Neuronal stem cell (in vitro differentiated cells): Measurements from ENCODE around the gene CLDN9.
"Not testable (repeated sequence)": the region's sequence is repeated elsewhere in the genome, so short reads cannot be mapped to it uniquely, and the experiment has no call there.

Experiments
- DNase-seq: peaks from one replicate; pipeline ENCODE4 v3.0.0-alpha.2; 2013; ENCODE audit warnings: low spot score
- H2AFZ ChIP-seq: one replicate; pipeline ENCODE4 v1.6.1; 2013; ENCODE audit warnings: mild to moderate bottlenecking, low read length, inconsistent platforms
- H2AK5ac ChIP-seq: 2 replicates; pipeline ENCODE4 v1.6.1; 2013; ENCODE audit warnings: low read depth, mild to moderate bottlenecking, inconsistent platforms, low read length, moderate library complexity, mixed read lengths
- H2BK120ac ChIP-seq: 2 replicates; pipeline ENCODE4 v1.6.1; 2013; ENCODE audit warnings: low read depth, mild to moderate bottlenecking, inconsistent platforms, low read length, moderate library complexity, mixed read lengths
- H2BK12ac ChIP-seq: one replicate; pipeline ENCODE4 v1.6.1; 2013; ENCODE audit warnings: low read length, inconsistent platforms
- H2BK15ac ChIP-seq: 2 replicates; pipeline ENCODE4 v1.6.1; 2013; ENCODE audit warnings: mild to moderate bottlenecking, low read length, inconsistent platforms, mixed read lengths
- H2BK5ac ChIP-seq: one replicate; pipeline ENCODE4 v1.6.1; 2013; ENCODE audit warnings: inconsistent platforms, mild to moderate bottlenecking, low read length, moderate library complexity
- H3K14ac ChIP-seq: one replicate; pipeline ENCODE4 v1.6.1; 2013; ENCODE audit warnings: low read length, inconsistent platforms
- H3K18ac ChIP-seq: 2 replicates; pipeline ENCODE4 v1.6.1; 2013; ENCODE audit warnings: low read length, inconsistent platforms
- H3K23ac ChIP-seq: 2 replicates; pipeline ENCODE4 v1.6.1; 2013; ENCODE audit warnings: low read depth, mild to moderate bottlenecking, mixed read lengths, low read length, inconsistent platforms; ENCODE audit not compliant: poor library complexity
- H3K27ac ChIP-seq: replicated peaks from 3 replicates; pipeline ENCODE4 v1.5.1; 2013; ENCODE audit warnings: low read length, inconsistent platforms
- H3K27me3 ChIP-seq, 3 experiments: 2 replicates each; pipeline ENCODE4 v1.6.1; 2013; ENCODE audit warnings: low read length in 3 of 3, mild to moderate bottlenecking in 2 of 3, inconsistent platforms in 1 of 3, low read depth in 1 of 3, mixed read lengths in 1 of 3, moderate library complexity in 1 of 3; ENCODE audit not compliant: control insufficient read depth in 3 of 3, insufficient read depth in 3 of 3
- H3K36me3 ChIP-seq, 2 donors: replicated peaks in 1 of 2; 2 replicates each; pipeline ENCODE4 v1.6.1; 2013; ENCODE audit warnings: low read length in 2 of 2; ENCODE audit not compliant: control insufficient read depth in 2 of 2, insufficient read depth in 2 of 2
- H3K4ac ChIP-seq: 2 replicates; pipeline ENCODE4 v1.6.1; 2013; ENCODE audit warnings: inconsistent platforms, mild to moderate bottlenecking, low read length, moderate library complexity
- H3K4me1 ChIP-seq, 2 donors: 1 replicate in 1 of 2; 2 replicates in 1 of 2; pipeline ENCODE4 v1.6.1; 2013; ENCODE audit warnings: low read length in 2 of 2, low read depth in 1 of 2; ENCODE audit not compliant: control insufficient read depth in 2 of 2, insufficient read depth in 1 of 2
- H3K4me2 ChIP-seq: one replicate; pipeline ENCODE4 v1.6.1; 2013; ENCODE audit warnings: mild to moderate bottlenecking, low read length, inconsistent platforms; ENCODE audit not compliant: insufficient read depth, poor library complexity, severe bottlenecking
- H3K4me3 ChIP-seq, 2 donors: 2 replicates each; pipeline ENCODE4 v1.5.1; 2013; ENCODE audit warnings: low read length in 2 of 2, mild to moderate bottlenecking in 2 of 2, inconsistent platforms in 1 of 2, moderate library complexity in 1 of 2
- H3K79me1 ChIP-seq: one replicate; pipeline ENCODE4 v1.6.1; 2013; ENCODE audit warnings: low read depth, mild to moderate bottlenecking, inconsistent platforms, low read length, moderate library complexity
- H3K9ac ChIP-seq: one replicate; pipeline ENCODE4 v1.6.1; 2013; ENCODE audit warnings: mild to moderate bottlenecking, low read depth, low read length, inconsistent platforms; ENCODE audit not compliant: poor library complexity
- H3K9me3 ChIP-seq, 2 donors: replicated peaks in 1 of 2; 2 replicates each; pipeline versions ENCODE3 to v1.6.1; 2013; ENCODE audit warnings: low read length in 2 of 2, mild to moderate bottlenecking in 2 of 2, inconsistent platforms in 1 of 2, low read depth in 1 of 2, mixed read lengths in 1 of 2, moderate library complexity in 1 of 2; ENCODE audit not compliant: control insufficient read depth in 2 of 2, insufficient read depth in 1 of 2
- H4K8ac ChIP-seq: one replicate; pipeline ENCODE4 v1.6.1; 2013; ENCODE audit warnings: low read depth, mild to moderate bottlenecking, inconsistent platforms, low read length, moderate library complexity
- H4K91ac ChIP-seq: one replicate; pipeline ENCODE4 v1.6.1; 2013; ENCODE audit warnings: low read length, low read depth, mild to moderate bottlenecking, inconsistent platforms; ENCODE audit not compliant: poor library complexity
- WGBS, 2 donors: extraction: QIAGEN DNeasy Blood & Tissue Kit; methylation state at CpG; one replicate each; pipeline ENCODE4 v1.1.7; 2013; ENCODE audit warnings: missing lambda C conversion rate in 2 of 2, mixed read lengths in 1 of 2; ENCODE audit not compliant: insufficient read length in 2 of 2, insufficient replicate concordance in 1 of 2; ENCODE audit errors: extremely low coverage in 2 of 2; 5-methylcytosine and 5-hydroxymethylcytosine counted together

The CLDN9 gene

GRCh38 chr16:3051009-3051408 lies 38.3 kb downstream of the CLDN9 start:
- Histone ChIP-seq H3K14ac (no peak overlapping the region), H2BK120ac (peak overlapping the region; percentile 87), H3K9ac (no peak overlapping the region), H2BK5ac (no peak overlapping the region), H3K27me3 (peaks cover 8 to 39% (median 25%) of the 10 kb centered on the region in 3 experiments), H3K4me3 (no peak overlapping the region), H2BK15ac (no peak overlapping the region), H3K79me1 (no peaks in the 10 kb centered on the region), H3K18ac (no peak overlapping the region), H4K8ac (no peak overlapping the region), H2AK5ac (peak overlapping the region; percentile 28), H3K4ac (no peak overlapping the region), H3K36me3 (peaks cover 7 to 12% of the 10 kb centered on the region in 2 donors), H2BK12ac (no peak overlapping the region), H3K27ac (no peak overlapping the region), H3K9me3 (peaks cover 0 to 2% of the 10 kb centered on the region in 2 donors), H3K23ac (no peak overlapping the region), H2AFZ (no peak overlapping the region), H4K91ac (no peak overlapping the region), H3K4me2 (no peak overlapping the region), H3K4me1 (no peaks in the 10 kb centered on the region)
- DNase-seq = no peak
- WGBS, 2 donors = 100% methylated on average over 1 of the region's 4 CpGs; no CpG with 5 or more reads in 1 of the 2 donors

GRCh38 chr16:3051494-3051893 lies 38.8 kb downstream of the CLDN9 start:
- Histone ChIP-seq H2BK12ac (no peak overlapping the region), H2BK5ac (no peak overlapping the region), H2BK120ac (no peak overlapping the region), H3K79me1 (no peaks in the 10 kb centered on the region), H2AK5ac (peak overlapping the region; percentile 28), H3K23ac (no peak overlapping the region), H3K18ac (no peak overlapping the region), H3K14ac (no peak overlapping the region), H2BK15ac (no peak overlapping the region), H3K4me3 (no peak overlapping the region), H3K9me3 (peaks cover 0 to 2% of the 10 kb centered on the region in 2 donors), H3K4me2 (no peak overlapping the region), H3K4me1 (no peaks in the 10 kb centered on the region), H3K36me3 (peaks cover 7 to 12% of the 10 kb centered on the region in 2 donors), H2AFZ (no peak overlapping the region), H3K4ac (no peak overlapping the region), H3K9ac (no peak overlapping the region), H3K27me3 (peaks cover 6 to 34% (median 22%) of the 10 kb centered on the region in 3 experiments), H3K27ac (no peak overlapping the region), H4K8ac (no peak overlapping the region), H4K91ac (no peak overlapping the region)
- WGBS, 2 donors = no CpG with 5 or more reads among the region's 9 CpGs
- DNase-seq = no peak

- peaks cover 0 to 27% (median 9%) of the 10 kb centered on the region in 3 experiments for H3K27me3 ChIP-seq
- not testable (repeated sequence) for H2BK120ac ChIP-seq, H2AK5ac ChIP-seq, DNase-seq, H3K4me3 ChIP-seq, H3K9ac ChIP-seq, H3K79me1 ChIP-seq, H3K4ac ChIP-seq, H3K27ac ChIP-seq, H3K23ac ChIP-seq, H4K91ac ChIP-seq, H4K8ac ChIP-seq, H3K14ac ChIP-seq, H3K18ac ChIP-seq, H2BK12ac ChIP-seq, H3K9me3 ChIP-seq, H2AFZ ChIP-seq, H3K4me1 ChIP-seq, H2BK15ac ChIP-seq, H3K4me2 ChIP-seq, H2BK5ac ChIP-seq
- WGBS, 2 donors = no CpG with 5 or more reads among the region's 12 CpGs
- H3K36me3 ChIP-seq = peaks cover 7 to 12% of the 10 kb centered on the region in 2 donors
Observed at GRCh38 chr16:3052571-3053329, 40.0 kb downstream of the CLDN9 start.

- not testable (repeated sequence) for H2BK5ac ChIP-seq, H3K4me1 ChIP-seq, H2AK5ac ChIP-seq, H4K8ac ChIP-seq, H2BK15ac ChIP-seq, H3K27ac ChIP-seq, H2BK12ac ChIP-seq, H3K4me2 ChIP-seq, H3K14ac ChIP-seq, H2AFZ ChIP-seq, H3K9ac ChIP-seq, H4K91ac ChIP-seq, H3K79me1 ChIP-seq, H3K23ac ChIP-seq, H3K4ac ChIP-seq, H2BK120ac ChIP-seq, H3K9me3 ChIP-seq, DNase-seq, H3K4me3 ChIP-seq, H3K18ac ChIP-seq
- WGBS, 2 donors = no CpG with 5 or more reads among the region's 13 CpGs
- Histone ChIP-seq H3K27me3 (peaks cover 0 to 27% (median 5%) of the 10 kb centered on the region in 3 experiments), H3K36me3 (peaks cover 7 to 12% of the 10 kb centered on the region in 2 donors)
Observed at GRCh38 chr16:3053330-3053710, 40.6 kb downstream of the CLDN9 start.
